ENCODE measurements around the gene ENTPD5.

The ENTPD5 gene

GRCh38 chr14:74018586-74019407, at the start of gene ENTPD5, which contains the start of gene BBOF1:
Gene ENTPD5, minus strand, starts transcription at chr14:74019288. Its CDS starts 31,186 bp downstream, at chr14:73988102.
Gene BBOF1, plus strand, starts transcription at chr14:74019349. Its CDS starts 130 bp downstream, at chr14:74019479.
- H3K27ac ChIP-seq: peak within 1 kb of the TSS; percentile 84
- TF ChIP-seq ZFX (IDR thresholded peaks at IDR 0.05; ENCODE audit: borderline replicate concordance) (no peak), CTCF (IDR thresholded peaks at IDR 0.05) (no peak)

- no peak for TF ChIP-seq CTCF (IDR thresholded peaks at IDR 0.05)
- no peak for TF ChIP-seq ZFX (IDR thresholded peaks at IDR 0.05; ENCODE audit: borderline replicate concordance)
- no peak overlapping the region for H3K27ac ChIP-seq
Observed at GRCh38 chr14:74065746-74066575, 46.9 kb upstream of the ENTPD5 start.

- TF ChIP-seq CTCF (IDR thresholded peaks at IDR 0.05) (no peak), ZFX (IDR thresholded peaks at IDR 0.05; ENCODE audit: borderline replicate concordance) (no peak)
Observed at GRCh38 chr14:74064883-74065282, 45.8 kb upstream of the ENTPD5 start.

GRCh38 chr14:74064426-74064825, 45.3 kb upstream of the ENTPD5 start:
- no peak overlapping the region for H3K27ac ChIP-seq
- no peak for TF ChIP-seq ZFX (IDR thresholded peaks at IDR 0.05; ENCODE audit: borderline replicate concordance)
- TF ChIP-seq CTCF (IDR thresholded peaks at IDR 0.05): no peak

More at GRCh38 chr14:74064883-74065282, 45.8 kb upstream of the ENTPD5 start:
- no peak overlapping the region for H3K27ac ChIP-seq

GRCh38 chr14:74062809-74063150, 43.7 kb upstream of the ENTPD5 start:
- TF ChIP-seq CTCF (IDR thresholded peaks at IDR 0.05): no peak
- TF ChIP-seq ZFX (IDR thresholded peaks at IDR 0.05; ENCODE audit: borderline replicate concordance): no peak
- H3K27ac ChIP-seq: 0 out of 2 replicates have a peak overlapping the region, but pooled peaks have one; percentile 13

GRCh38 chr14:74049876-74050495, 30.9 kb upstream of the ENTPD5 start:
- no peak overlapping the region for H3K27ac ChIP-seq
- no peak for TF ChIP-seq ZFX (IDR thresholded peaks at IDR 0.05; ENCODE audit: borderline replicate concordance)
- no peak for TF ChIP-seq CTCF (IDR thresholded peaks at IDR 0.05)

All from 22Rv1 (cell line).